Hematopoietic multipotent progenitor cell (in vitro differentiated cells): ENCODE data around the gene ERFL. TPM values are rescaled to one million over a fixed set of nuclear protein-coding genes. Genes with fewer than 3 reads are reported as not detected.
A peak's percentile ranks its signal among the peaks of the same experiment; 100 is the strongest.

Experiments used
- DNase-seq, 3 donors: peaks; one replicate each; pipeline ENCODE4 v3.0.0-alpha.2; 2011 to 2015; ENCODE audit warnings: low read depth in 2 of 3, low spot score in 2 of 3
- small RNA-seq: library from RNA; depleted of rRNA; stranded (forward); fragments of <200 nt; gene quantifications from one replicate; pipeline ENCODE3, GENCODE V24; 2012
- total RNA-seq: library from RNA; depleted of rRNA; stranded (reverse); fragments of >200 nt; gene quantifications from one replicate; pipeline ENCODE4 v1.2.3, GENCODE V29; 2012

Gene ERFL
- total RNA-seq, 1 donor = under 0.01 TPM

GRCh38 chr19:41862445-41862986, 65.7 kb downstream of the ERFL start:
- DNase-seq = no peak

GRCh38 chr19:41861846-41862245, 66.4 kb downstream of the ERFL start:
- DNase-seq = no peak

GRCh38 chr19:41861116-41861768, 67.0 kb downstream of the ERFL start:
- DNase-seq = no peak

- no peak for DNase-seq
Measured at GRCh38 chr19:41860419-41861115, 67.7 kb downstream of the ERFL start.

- peak; percentile 97 to 99 (median 98) for DNase-seq
Measured at GRCh38 chr19:41859618-41860418, 68.4 kb downstream of the ERFL start, which contains the start of gene RPS19. RPS19 (plus strand) TSS chr19:41860255; CDS start chr19:41860775, 520 bp downstream.

- no peak for DNase-seq
Measured at GRCh38 chr19:41859213-41859617, 69.0 kb downstream of the ERFL start.

Small RNA genes within 50 kb of the gene (small RNA-seq; reads per million reads assigned to genes)
- gene MIR6797 = not detected

Other genes starting within 250 kb of the ERFL start
- not detected for gene CEACAM7, start 240.2 kb downstream of the ERFL start, total RNA-seq
- gene CEACAM5, start 219.8 kb downstream of the ERFL start, total RNA-seq = not detected
- gene CEACAM6, start 172.9 kb downstream of the ERFL start, total RNA-seq = 0.27 TPM
- gene CEACAM3, start 131.9 kb downstream of the ERFL start, total RNA-seq = 0.27 TPM
- not detected for gene LYPD4, start 83.8 kb downstream of the ERFL start, total RNA-seq
- gene DMRTC2, start 83.4 kb downstream of the ERFL start, total RNA-seq = not detected
- 3,007 TPM for gene RPS19, start 68.2 kb downstream of the ERFL start, total RNA-seq
- gene CD79A, start 51.2 kb downstream of the ERFL start, total RNA-seq = 17.2 TPM
- gene ARHGEF1, start 45.3 kb downstream of the ERFL start, total RNA-seq = 74.6 TPM
- 172 TPM for gene RABAC1, start 30.9 kb upstream of the ERFL start, total RNA-seq
- 5.4 TPM for gene ATP1A3, start 65.8 kb upstream of the ERFL start, total RNA-seq
- gene GRIK5, start 141.8 kb upstream of the ERFL start, total RNA-seq = 22.1 TPM
- 67.6 TPM for gene ZNF574, start 147.7 kb upstream of the ERFL start, total RNA-seq
- gene POU2F2, start 204.0 kb upstream of the ERFL start, total RNA-seq = 5.7 TPM